ENCODE results near the gene KIAA0753.

GRCh38 chr17:6636105-6636504 is 4.4 kb downstream of the KIAA0753 start:
- TF ChIP-seq CTCF (IDR thresholded peaks at IDR 0.05), result no peak
- no peak for TF ChIP-seq POLR2A (IDR thresholded peaks at IDR 0.05)
- no peak for TF ChIP-seq EP300 (IDR thresholded peaks at IDR 0.05)
- TF ChIP-seq POLR2AphosphoS5 (IDR thresholded peaks at IDR 0.05), result no peak
